GM08714 (cell line): ENCODE measurements around the gene LGI1.

Experiments used
- H3K4me3 ChIP-seq: fragments of 200-500 bp; sonication (Bioruptor generic); 2 replicates; pipeline ENCODE4 v1.5.1; 2014; ENCODE audit warnings: mild to moderate bottlenecking, low read length, inconsistent platforms
- ZNF274 ChIP-seq: IDR thresholded peaks from 2 replicates; pipeline ENCODE4 v1.6.1; 2012; ENCODE audit warnings: mild to moderate bottlenecking, low read depth, low read length

LGI1 gene

GRCh38 chr10:93767724-93768399, 10.1 kb downstream of the LGI1 start:
- no peak for TF ChIP-seq ZNF274
- no peak overlapping the region for H3K4me3 ChIP-seq

- TF ChIP-seq ZNF274: no peak
- H3K4me3 ChIP-seq: no peak overlapping the region
Measured at GRCh38 chr10:93768892-93769291, 11.2 kb downstream of the LGI1 start.

- H3K4me3 ChIP-seq: no peak overlapping the region
- no peak for TF ChIP-seq ZNF274
Measured at GRCh38 chr10:93771354-93771753, 13.6 kb downstream of the LGI1 start.

GRCh38 chr10:93773120-93773519, 15.4 kb downstream of the LGI1 start:
- no peak overlapping the region for H3K4me3 ChIP-seq
- TF ChIP-seq ZNF274: no peak

GRCh38 chr10:93773705-93774104, 16.0 kb downstream of the LGI1 start:
- no peak overlapping the region for H3K4me3 ChIP-seq
- TF ChIP-seq ZNF274: no peak

- TF ChIP-seq ZNF274: no peak
- no peak overlapping the region for H3K4me3 ChIP-seq
Measured at GRCh38 chr10:93775356-93775755, 17.6 kb downstream of the LGI1 start.

GRCh38 chr10:93777092-93777491, 19.4 kb downstream of the LGI1 start:
- H3K4me3 ChIP-seq: no peak overlapping the region
- TF ChIP-seq ZNF274: no peak

- TF ChIP-seq ZNF274: no peak
- no peak overlapping the region for H3K4me3 ChIP-seq
Measured at GRCh38 chr10:93784059-93784458, 26.3 kb downstream of the LGI1 start.

GRCh38 chr10:93788413-93789208, 30.9 kb downstream of the LGI1 start:
- H3K4me3 ChIP-seq: no peak overlapping the region
- no peak for TF ChIP-seq ZNF274

- H3K4me3 ChIP-seq: no peak overlapping the region
- TF ChIP-seq ZNF274: no peak
Measured at GRCh38 chr10:93790439-93790838, 32.7 kb downstream of the LGI1 start.

- H3K4me3 ChIP-seq: no peak overlapping the region
- no peak for TF ChIP-seq ZNF274
Measured at GRCh38 chr10:93796167-93796566, 38.4 kb downstream of the LGI1 start.

- no peak overlapping the region for H3K4me3 ChIP-seq
- TF ChIP-seq ZNF274: no peak
Measured at GRCh38 chr10:93797825-93798224, 40.1 kb downstream of the LGI1 start.

- no peak overlapping the region for H3K4me3 ChIP-seq
- TF ChIP-seq ZNF274: no peak
Measured at GRCh38 chr10:93799155-93799708, 41.5 kb downstream of the LGI1 start.

- no peak for TF ChIP-seq ZNF274
Measured at GRCh38 chr10:93804200-93804599, 46.5 kb downstream of the LGI1 start.

GRCh38 chr10:93806903-93807302, 49.2 kb downstream of the LGI1 start:
- no peak overlapping the region for H3K4me3 ChIP-seq
- no peak for TF ChIP-seq ZNF274

More at GRCh38 chr10:93804200-93804599, 46.5 kb downstream of the LGI1 start:
- H3K4me3 ChIP-seq: no peak overlapping the region

- no peak for TF ChIP-seq ZNF274
- no peak overlapping the region for H3K4me3 ChIP-seq
Measured at GRCh38 chr10:93807371-93807770, 49.6 kb downstream of the LGI1 start.
